Fibroblast of lung (primary cell): ENCODE data around the gene IL17C. TPM values are rescaled to one million over a fixed set of nuclear protein-coding genes. Genes with fewer than 3 reads are reported as not detected.

ENCODE experiments used
- DNase-seq, 2 donors: peaks; one replicate each; pipeline versions ENCODE4 v3.0.0 to v3.0.0-alpha.2; 2010; ENCODE audit warnings: low read depth in 2 of 2
- H2AFZ ChIP-seq: 2 replicates; pipeline ENCODE4 v1.5.1; 2012; ENCODE audit warnings: low read length, control low read depth, inconsistent platforms
- H3K27ac ChIP-seq: 2 replicates; pipeline ENCODE4 v1.5.1; 2011; ENCODE audit warnings: low read length, control low read depth; ENCODE audit not compliant: insufficient read depth
- H3K27me3 ChIP-seq: 2 replicates; pipeline ENCODE4 v1.5.1; 2011; ENCODE audit warnings: mild to moderate bottlenecking, low read length; ENCODE audit not compliant: control insufficient read depth, insufficient read depth
- H3K36me3 ChIP-seq: 2 replicates; pipeline ENCODE4 v1.5.1; 2011; ENCODE audit warnings: low read length; ENCODE audit not compliant: control insufficient read depth, insufficient read depth
- H3K4me1 ChIP-seq: 2 replicates; pipeline ENCODE4 v1.5.1; 2011; ENCODE audit warnings: low read length; ENCODE audit not compliant: control insufficient read depth, insufficient read depth; ENCODE audit errors: extremely low read depth
- H3K4me2 ChIP-seq: 2 replicates; pipeline ENCODE4 v1.5.1; 2011; ENCODE audit warnings: low read length, control low read depth; ENCODE audit not compliant: insufficient read depth; ENCODE audit errors: extremely low read depth
- H3K4me3 ChIP-seq, 4 experiments: fragments of 200-600 bp in 1 of 4; sonication (generic) in 1 of 4; replicated peaks in 1 of 4; 2 replicates each; pipeline ENCODE4 v1.5.1; 2011 to 2016; ENCODE audit warnings: low read length in 4 of 4, low read depth in 3 of 4, mild to moderate bottlenecking in 3 of 4, control low read depth in 2 of 4, inconsistent platforms in 1 of 4, mixed read lengths in 1 of 4; ENCODE audit not compliant: insufficient read depth in 1 of 4; ENCODE audit errors: control extremely low read depth in 1 of 4
- H3K79me2 ChIP-seq: 2 replicates; pipeline ENCODE4 v1.5.1; 2012; ENCODE audit warnings: mild to moderate bottlenecking, low read length, inconsistent platforms; ENCODE audit not compliant: control insufficient read depth, insufficient read depth
- H3K9ac ChIP-seq: 2 replicates; pipeline ENCODE4 v1.5.1; 2011; ENCODE audit warnings: mild to moderate bottlenecking, low read length, control low read depth; ENCODE audit not compliant: insufficient read depth
- H3K9me3 ChIP-seq: 2 replicates; pipeline ENCODE4 v1.5.1; 2012; ENCODE audit warnings: low read depth, low read length; ENCODE audit not compliant: control insufficient read depth, insufficient read depth
- H4K20me1 ChIP-seq: 2 replicates; pipeline ENCODE4 v1.5.1; 2011; ENCODE audit warnings: low read length; ENCODE audit not compliant: control insufficient read depth, insufficient read depth; ENCODE audit errors: extremely low read depth
- CTCF ChIP-seq, 2 donors: IDR thresholded peaks in 1 of 2; conservative IDR thresholded peaks in 1 of 2; 1 replicate in 1 of 2; 2 replicates in 1 of 2; pipeline ENCODE4 v1.5.1; 2011 to 2012; ENCODE audit warnings: low read length in 2 of 2, control low read depth in 1 of 2, inconsistent platforms in 1 of 2, low read depth in 1 of 2, mild to moderate bottlenecking in 1 of 2
- EZH2 ChIP-seq: IDR thresholded peaks from 2 replicates; pipeline ENCODE4 v1.5.1; 2012; ENCODE audit warnings: low read length, control low read depth, mild to moderate bottlenecking; ENCODE audit errors: missing control alignments
- polyA plus RNA-seq, 2 donors: library from polyadenylated mRNA; depleted of rRNA in 1 of 2; stranded (reverse) in 1 of 2; unstranded in 1 of 2; fragments of >200 nt; gene quantifications; 2 replicates each; pipeline ENCODE4 v1.2.1, GENCODE V29; 2011 to 2012; ENCODE audit warnings: missing spikeins in 1 of 2
- total RNA-seq: library from RNA; depleted of rRNA; stranded (reverse); fragments of >200 nt; gene quantifications from 2 replicates; pipeline ENCODE4 v1.2.1, GENCODE V29; 2014

Gene IL17C
- total and polyA plus RNA-seq, 2 donors (not counting 1 experiment from before 2014, with no cell fraction given): not detected

- peaks cover 9% of the 10 kb centered on the region for H3K4me1 ChIP-seq
- H2AFZ ChIP-seq: no peak overlapping the region
Measured at GRCh38 chr16:88651276-88651988, 13.1 kb downstream of the IL17C start.

GRCh38 chr16:88651989-88652761 is 13.8 kb downstream of the IL17C start:
- H3K27ac ChIP-seq: no peak overlapping the region
- no peak for TF ChIP-seq CTCF (conservative IDR thresholded peaks at IDR 0.05 in 1 of 2, IDR thresholded peaks at IDR 0.05 in 1 of 2; ENCODE audit: low read depth in 1 of 2, low read length in 2 of 2)
- TF ChIP-seq EZH2: no peak
- peaks cover 9% of the 10 kb centered on the region for H3K4me1 ChIP-seq
- H3K9me3 ChIP-seq: no peaks in the 10 kb centered on the region
- DNase-seq: no peak
- no peak overlapping the region for H3K9ac ChIP-seq
- H4K20me1 ChIP-seq: no peaks in the 10 kb centered on the region
- no peak overlapping the region for H2AFZ ChIP-seq
- H3K79me2 ChIP-seq: no peaks in the 10 kb centered on the region
- H3K4me2 ChIP-seq: no peak overlapping the region
- no peak overlapping the region for H3K4me3 ChIP-seq
- peaks cover 30% of the 10 kb centered on the region for H3K36me3 ChIP-seq
- no peaks in the 10 kb centered on the region for H3K27me3 ChIP-seq

More at GRCh38 chr16:88651276-88651988, 13.1 kb downstream of the IL17C start:
- no peaks in the 10 kb centered on the region for H3K27me3 ChIP-seq
- peak overlapping the region; percentile 17 to 74 (median 33) for H3K4me3 ChIP-seq
- peaks cover 27% of the 10 kb centered on the region for H3K36me3 ChIP-seq
- no peaks in the 10 kb centered on the region for H3K9me3 ChIP-seq
- H3K27ac ChIP-seq: peak overlapping the region; percentile 57
- H4K20me1 ChIP-seq: no peaks in the 10 kb centered on the region
- peak overlapping the region; percentile 69 for H3K4me2 ChIP-seq
- no peak for TF ChIP-seq EZH2
- no peak for TF ChIP-seq CTCF (conservative IDR thresholded peaks at IDR 0.05 in 1 of 2, IDR thresholded peaks at IDR 0.05 in 1 of 2; ENCODE audit: low read depth in 1 of 2, low read length in 2 of 2)
- H3K79me2 ChIP-seq: no peaks in the 10 kb centered on the region
- no peak for DNase-seq
- peak overlapping the region; percentile 36 for H3K9ac ChIP-seq

- H3K27ac ChIP-seq: no peak overlapping the region
- H3K9me3 ChIP-seq: no peaks in the 10 kb centered on the region
- H3K27me3 ChIP-seq: no peaks in the 10 kb centered on the region
- H3K4me1 ChIP-seq: peaks cover 9% of the 10 kb centered on the region
- H3K9ac ChIP-seq: no peak overlapping the region
- no peak for TF ChIP-seq EZH2
- no peak for TF ChIP-seq CTCF (conservative IDR thresholded peaks at IDR 0.05 in 1 of 2, IDR thresholded peaks at IDR 0.05 in 1 of 2; ENCODE audit: low read depth in 1 of 2, low read length in 2 of 2)
- H3K4me3 ChIP-seq: no peak overlapping the region
- H4K20me1 ChIP-seq: no peaks in the 10 kb centered on the region
- no peak overlapping the region for H3K4me2 ChIP-seq
- H3K36me3 ChIP-seq: peaks cover 33% of the 10 kb centered on the region
- no peaks in the 10 kb centered on the region for H3K79me2 ChIP-seq
- DNase-seq: no peak
- H2AFZ ChIP-seq: no peak overlapping the region
Measured at GRCh38 chr16:88652762-88653063, 14.3 kb downstream of the IL17C start.
